HL-60 (cell line): ENCODE results near the gene FAM83G.

ENCODE experiments used
- DNase-seq, 2 experiments: peaks; one replicate each; pipeline ENCODE4 v3.0.0-alpha.2; 2010 to 2020; ENCODE audit warnings: low read depth in 1 of 2, low spot score in 1 of 2
- H3K27ac ChIP-seq: fragments of 250-450 bp; sonication (Bioruptor Pico); replicated peaks from 2 replicates; pipeline ENCODE4 v1.5.1; 2020; ENCODE audit warnings: mild to moderate bottlenecking, moderate library complexity
- H3K27me3 ChIP-seq: fragments of 250-450 bp; sonication (Bioruptor Pico); 2 replicates; pipeline ENCODE4 v1.5.1; 2021; ENCODE audit warnings: mild to moderate bottlenecking, moderate library complexity; ENCODE audit not compliant: insufficient read depth, poor library complexity, severe bottlenecking
- H3K4me3 ChIP-seq: replicated peaks from 2 replicates; pipeline ENCODE4 v1.5.1; 2011; ENCODE audit warnings: mild to moderate bottlenecking, control low read depth, low read length; ENCODE audit not compliant: insufficient read depth
- CTCF ChIP-seq: IDR thresholded peaks from one replicate; pipeline ENCODE4 v1.5.1; 2011; ENCODE audit warnings: low read length, control low read depth, inconsistent platforms; ENCODE audit not compliant: insufficient read depth
- GABPA ChIP-seq: IDR thresholded peaks from 2 replicates; pipeline ENCODE4 v1.6.1; 2012; ENCODE audit warnings: low read depth
- POLR2AphosphoS5 ChIP-seq: IDR thresholded peaks from 2 replicates; pipeline ENCODE4 v1.6.1; 2012; ENCODE audit warnings: low read depth
- REST ChIP-seq: IDR thresholded peaks from 2 replicates; pipeline ENCODE4 v1.6.1; 2012; ENCODE audit warnings: low read depth; ENCODE audit not compliant: insufficient replicate concordance
- SPI1 ChIP-seq: IDR thresholded peaks from 2 replicates; pipeline ENCODE4 v1.6.1; 2012; ENCODE audit warnings: low read depth, mild to moderate bottlenecking, borderline replicate concordance

Gene FAM83G

GRCh38 chr17:19018600-19018950 lies 14.0 kb upstream of the FAM83G start:
- DNase-seq, result no peak
- no peak overlapping the region for H3K4me3 ChIP-seq
- no peak overlapping the region for H3K27ac ChIP-seq
- TF ChIP-seq GABPA, result no peak
- TF ChIP-seq POLR2AphosphoS5, result no peak
- TF ChIP-seq REST, result no peak
- TF ChIP-seq CTCF, result no peak
- no peak for TF ChIP-seq SPI1
- H3K27me3 ChIP-seq, result no peaks in the 10 kb centered on the region

- no peak for DNase-seq
- H3K27ac ChIP-seq, result no peak overlapping the region
- no peak overlapping the region for H3K4me3 ChIP-seq
- no peaks in the 10 kb centered on the region for H3K27me3 ChIP-seq
- TF ChIP-seq CTCF (no peak), SPI1 (no peak), REST (no peak), GABPA (no peak)
Observed at GRCh38 chr17:19017804-19018599, 13.4 kb upstream of the FAM83G start.

GRCh38 chr17:19017401-19017800 lies 12.8 kb upstream of the FAM83G start:
- H3K27ac ChIP-seq, result no peak overlapping the region
- H3K27me3 ChIP-seq, result no peaks in the 10 kb centered on the region
- H3K4me3 ChIP-seq, result no peak overlapping the region
- no peak for DNase-seq
- TF ChIP-seq POLR2AphosphoS5, result no peak
- no peak for TF ChIP-seq CTCF
- TF ChIP-seq SPI1, result no peak
- TF ChIP-seq GABPA, result no peak
- TF ChIP-seq REST, result no peak
